ENCODE results near the gene ULK4. TPM values are rescaled to one million over a fixed set of nuclear protein-coding genes. Genes with fewer than 3 reads are reported as not detected.

ULK4 gene
- total and polyA plus RNA-seq, 9 donors, result 2.4 to 58.7 (median 7.3) TPM

DNA sequence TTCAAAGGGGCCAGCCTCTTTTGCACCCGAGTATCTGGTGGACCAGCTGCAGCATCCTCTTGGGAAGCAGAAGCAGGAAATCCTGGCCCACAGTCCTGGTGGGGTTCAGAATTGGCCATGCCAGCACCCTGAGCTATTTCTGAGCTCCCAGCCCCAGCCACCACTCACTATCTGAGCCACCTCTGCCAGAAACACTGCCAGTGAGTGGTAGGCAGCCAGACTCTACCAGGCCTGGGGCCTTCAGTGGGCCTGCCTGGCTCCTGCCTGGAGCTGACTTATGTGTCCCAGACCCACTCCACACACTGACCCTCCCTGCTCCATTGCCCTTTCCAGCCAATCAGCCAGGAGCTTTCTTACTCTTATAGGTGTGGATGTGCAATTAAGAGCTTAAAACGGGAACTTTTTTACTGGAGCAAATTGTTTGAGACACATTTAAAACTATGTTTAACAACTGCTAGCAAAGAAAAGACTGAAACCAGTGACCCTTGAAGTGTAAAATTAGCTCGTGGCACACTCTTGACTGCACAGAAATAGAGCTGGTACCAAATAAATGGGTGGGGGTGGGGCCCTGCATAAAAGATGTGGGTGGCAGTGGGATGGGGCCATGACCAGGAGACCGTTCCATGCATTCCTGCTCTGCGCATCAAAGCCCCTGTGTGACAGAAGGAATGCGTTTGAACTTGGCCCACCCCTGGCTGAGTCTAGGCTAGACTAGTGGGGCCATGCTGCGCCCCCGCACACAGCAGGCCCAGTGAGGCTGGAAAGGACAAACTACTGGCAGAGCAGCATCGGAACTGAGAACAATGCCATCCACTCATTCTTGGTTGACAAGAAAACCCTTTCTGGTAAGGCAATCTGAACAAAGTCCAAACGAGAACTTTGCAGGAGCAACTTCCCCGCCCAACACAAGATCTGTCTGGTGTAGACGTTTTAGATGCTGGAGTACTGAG is 714.6 kb downstream of the ULK4 start:
- Histone ChIP-seq H3K27me3 (no peaks in the 10 kb centered on the region), H3K4me1 (ENCODE audit: insufficient read depth) (no peaks in the 10 kb centered on the region), H3K27ac (no peak overlapping the region), H3K4me3 (no peak overlapping the region), H3K9me3 (no peaks in the 10 kb centered on the region), H3K36me3 (no peaks in the 10 kb centered on the region)
- 69 to 72% (median 71%) methylated on average over 12 of the region's 12 CpGs for WGBS, 3 donors
- no peak for DNase-seq
- intact Hi-C loops (cut with DNase I), result no loop called here
- TF ChIP-seq EP300 (IDR thresholded peaks at IDR 0.05), result no peak
- TF ChIP-seq, protein P1, sequence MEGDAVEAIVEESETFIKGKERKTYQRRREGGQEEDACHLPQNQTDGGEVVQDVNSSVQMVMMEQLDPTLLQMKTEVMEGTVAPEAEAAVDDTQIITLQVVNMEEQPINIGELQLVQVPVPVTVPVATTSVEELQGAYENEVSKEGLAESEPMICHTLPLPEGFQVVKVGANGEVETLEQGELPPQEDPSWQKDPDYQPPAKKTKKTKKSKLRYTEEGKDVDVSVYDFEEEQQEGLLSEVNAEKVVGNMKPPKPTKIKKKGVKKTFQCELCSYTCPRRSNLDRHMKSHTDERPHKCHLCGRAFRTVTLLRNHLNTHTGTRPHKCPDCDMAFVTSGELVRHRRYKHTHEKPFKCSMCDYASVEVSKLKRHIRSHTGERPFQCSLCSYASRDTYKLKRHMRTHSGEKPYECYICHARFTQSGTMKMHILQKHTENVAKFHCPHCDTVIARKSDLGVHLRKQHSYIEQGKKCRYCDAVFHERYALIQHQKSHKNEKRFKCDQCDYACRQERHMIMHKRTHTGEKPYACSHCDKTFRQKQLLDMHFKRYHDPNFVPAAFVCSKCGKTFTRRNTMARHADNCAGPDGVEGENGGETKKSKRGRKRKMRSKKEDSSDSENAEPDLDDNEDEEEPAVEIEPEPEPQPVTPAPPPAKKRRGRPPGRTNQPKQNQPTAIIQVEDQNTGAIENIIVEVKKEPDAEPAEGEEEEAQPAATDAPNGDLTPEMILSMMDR (IDR thresholded peaks at IDR 0.05), result no peak
- no peak for TF ChIP-seq POLR2A (IDR thresholded peaks at IDR 0.05)

DNA sequence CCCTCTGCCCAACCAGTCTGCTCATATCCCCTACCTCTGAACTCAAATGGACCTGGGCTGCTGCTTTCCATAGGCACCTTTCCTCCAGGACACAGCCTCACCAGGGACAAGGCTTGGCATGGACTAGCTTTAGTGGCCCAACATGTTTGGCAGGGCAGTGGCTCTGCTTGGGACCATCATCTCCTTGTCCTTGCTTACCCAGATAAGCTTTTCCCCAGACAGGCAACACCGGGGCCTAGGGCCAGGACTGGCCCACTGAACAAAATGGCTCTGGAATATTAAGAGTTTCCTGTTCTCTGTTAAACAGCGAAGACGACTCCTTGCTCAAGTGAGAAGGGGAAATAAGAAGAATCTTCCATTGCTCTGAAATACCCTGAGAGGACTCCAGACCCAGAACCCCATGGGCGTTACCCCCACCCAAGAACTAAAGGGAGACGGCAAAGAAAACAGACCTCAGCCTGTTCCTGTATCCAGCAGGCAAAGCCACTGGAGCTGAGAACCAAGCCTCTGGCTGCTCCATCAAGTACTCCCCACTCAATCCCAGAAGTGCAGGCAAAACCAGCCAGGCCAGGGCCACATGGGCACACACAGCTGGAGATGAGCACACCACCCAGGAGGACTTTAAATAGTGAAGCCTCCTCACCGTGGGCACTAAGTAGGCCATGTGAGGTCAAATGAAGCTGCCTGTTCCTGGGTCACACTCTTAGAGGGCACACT is 717.1 kb downstream of the ULK4 start:
- Histone ChIP-seq H3K36me3 (no peaks in the 10 kb centered on the region), H3K4me3 (no peak overlapping the region), H3K9me3 (no peaks in the 10 kb centered on the region), H3K4me1 (ENCODE audit: insufficient read depth) (no peaks in the 10 kb centered on the region), H3K27ac (no peak overlapping the region), H3K27me3 (no peaks in the 10 kb centered on the region)
- 72 to 86% (median 75%) methylated on average over 5 to 6 of the region's 6 CpGs for WGBS, 3 donors
- intact Hi-C loops (cut with DNase I), result no loop called here
- TF ChIP-seq EP300 (IDR thresholded peaks at IDR 0.05), result no peak
- TF ChIP-seq POLR2A (IDR thresholded peaks at IDR 0.05), result no peak
- TF ChIP-seq, protein P1 (IDR thresholded peaks at IDR 0.05), result no peak
- DNase-seq, result no peak

DNA sequence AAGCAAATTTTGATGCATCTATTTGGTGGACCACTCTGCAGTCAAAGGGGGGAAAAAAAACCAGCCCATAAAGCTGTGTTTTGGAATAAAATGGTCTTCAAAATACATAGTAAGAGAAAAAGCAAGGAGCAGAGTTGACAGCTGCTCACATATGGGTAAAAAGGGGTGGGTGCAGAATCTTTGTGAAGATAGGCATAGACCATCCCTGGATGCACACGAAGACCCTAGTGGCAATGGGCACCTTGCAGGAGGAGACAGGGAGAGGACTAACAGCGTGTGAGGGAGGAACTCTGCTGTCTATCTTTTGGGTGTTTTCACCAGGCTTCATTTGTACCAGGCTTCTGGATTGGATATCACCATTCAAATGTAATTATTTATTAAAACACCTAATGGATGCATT is 718.7 kb downstream of the ULK4 start:
- Histone ChIP-seq H3K27me3 (no peaks in the 10 kb centered on the region), H3K36me3 (no peaks in the 10 kb centered on the region), H3K9me3 (no peaks in the 10 kb centered on the region), H3K4me3 (no peak overlapping the region), H3K27ac (no peak overlapping the region), H3K4me1 (ENCODE audit: insufficient read depth) (no peaks in the 10 kb centered on the region)
- no peak for DNase-seq
- intact Hi-C loops (cut with DNase I), result no loop called here
- 63 to 71% (median 68%) methylated on average over 2 of the region's 2 CpGs for WGBS, 3 donors
- TF ChIP-seq, protein P1 (IDR thresholded peaks at IDR 0.05), result no peak
- TF ChIP-seq POLR2A (IDR thresholded peaks at IDR 0.05) (no peak), EP300 (IDR thresholded peaks at IDR 0.05) (no peak)

- Histone ChIP-seq H3K27ac (no peak overlapping the region), H3K27me3 (no peaks in the 10 kb centered on the region), H3K36me3 (no peaks in the 10 kb centered on the region), H3K4me3 (no peak overlapping the region), H3K4me1 (ENCODE audit: insufficient read depth) (no peaks in the 10 kb centered on the region), H3K9me3 (no peaks in the 10 kb centered on the region)
- TF ChIP-seq, protein P1 (IDR thresholded peaks at IDR 0.05), result no peak
- TF ChIP-seq POLR2A (IDR thresholded peaks at IDR 0.05) (no peak), EP300 (IDR thresholded peaks at IDR 0.05) (no peak)
- intact Hi-C loops (cut with DNase I), result no loop called here
- DNase-seq, result no peak
- WGBS, 3 donors, result 81% methylated on average over 7 of the region's 7 CpGs
Measured at GRCh38 chr3:41241800-41242571, 719.9 kb downstream of the ULK4 start.

All from ovary (tissue), 9 donors.